WI38 (cell line): Measurements from ENCODE around the gene TMEM158.

Source experiments
- H3K4me3 ChIP-seq: 2 replicates; pipeline ENCODE4 v1.5.1; 2011; ENCODE audit warnings: low read depth, mild to moderate bottlenecking, control low read depth, low read length
- CTCF ChIP-seq: IDR thresholded peaks from 2 replicates; pipeline ENCODE4 v1.5.1; 2012; ENCODE audit warnings: low read depth, mild to moderate bottlenecking, control low read depth, low read length

The TMEM158 gene

GRCh38 chr3:45234250-45234649 is 8.2 kb upstream of the TMEM158 start:
- H3K4me3 ChIP-seq = no peak overlapping the region
- no peak for TF ChIP-seq CTCF

GRCh38 chr3:45232521-45232920 is 6.4 kb upstream of the TMEM158 start:
- no peak overlapping the region for H3K4me3 ChIP-seq
- no peak for TF ChIP-seq CTCF

GRCh38 chr3:45227946-45228345 is 1.9 kb upstream of the TMEM158 start:
- no peak for TF ChIP-seq CTCF
- no peak overlapping the region for H3K4me3 ChIP-seq

- no peak overlapping the region for H3K4me3 ChIP-seq
- TF ChIP-seq CTCF = no peak
Measured at GRCh38 chr3:45227071-45227820, 1.2 kb upstream of the TMEM158 start.

GRCh38 chr3:45225465-45226205 is 452 bp downstream of the TMEM158 start:
- no peak for TF ChIP-seq CTCF
- H3K4me3 ChIP-seq = peak overlapping the region; percentile 75

- H3K4me3 ChIP-seq = peak overlapping the region; percentile 75
- TF ChIP-seq CTCF = 0 out of 2 replicates have a peak, but pooled peaks have one; percentile 11
Measured at GRCh38 chr3:45224824-45225464, 1.1 kb downstream of the TMEM158 start.
